A172 (cell line): ENCODE measurements around the gene MATCAP1. TPM values are rescaled to one million over a fixed set of nuclear protein-coding genes. Genes with fewer than 3 reads are reported as not detected.

Experiments used
- DNase-seq: peaks from one replicate; pipeline ENCODE4 v3.0.0-alpha.2; 2015; ENCODE audit warnings: low spot score
- total RNA-seq: library from RNA; depleted of rRNA; stranded (reverse); fragments of >200 nt; shearing (Covaris generic); gene quantifications from 2 replicates; pipeline ENCODE4 v1.2.3, GENCODE V29; 2014; rRNA removed

Gene MATCAP1
- total RNA-seq, 1 experiment from 2014 or later = 17.5 TPM

GRCh38 chr16:67128417-67128816 lies 55.3 kb downstream of the MATCAP1 start:
- no peak for DNase-seq

Other genes with a start within 250 kb of the MATCAP1 start
- 150 and 174 TPM in 2 replicates for gene CIAO2B, start 249.6 kb downstream of the MATCAP1 start, total RNA-seq
- 19.7 TPM in 2 replicates for gene CES2, start 248.4 kb downstream of the MATCAP1 start, total RNA-seq
- 0.05 and 0.17 TPM in 2 replicates for gene CES3, start 222.7 kb downstream of the MATCAP1 start, total RNA-seq
- not detected in 2 replicates for gene CES4A, start 195.4 kb downstream of the MATCAP1 start, total RNA-seq
- 72.3 and 89.4 TPM in 2 replicates for gene CBFB, start 154.8 kb downstream of the MATCAP1 start, total RNA-seq
- 21.7 and 26.4 TPM in 2 replicates for gene PHAF1, start 74.0 kb downstream of the MATCAP1 start, total RNA-seq
- 63.0 and 65.1 TPM in 2 replicates for gene B3GNT9, start 33.0 kb downstream of the MATCAP1 start, total RNA-seq
- 28.9 and 36.1 TPM in 2 replicates for gene TRADD, start 24.1 kb downstream of the MATCAP1 start, total RNA-seq
- 7.3 and 9.0 TPM in 2 replicates for gene FBXL8, start 24.0 kb downstream of the MATCAP1 start, total RNA-seq
- 5.8 and 10.9 TPM in 2 replicates for gene HSF4, start 19.2 kb downstream of the MATCAP1 start, total RNA-seq
- 11.2 and 19.6 TPM in 2 replicates for gene NOL3, start 13.4 kb downstream of the MATCAP1 start, total RNA-seq
- 0.12 and 0.50 TPM in 2 replicates for gene EXOC3L1, start 6.2 kb upstream of the MATCAP1 start, total RNA-seq
- 99.6 and 115 TPM in 2 replicates for gene E2F4, start 8.2 kb upstream of the MATCAP1 start, total RNA-seq
- 0.24 and 0.48 TPM in 2 replicates for gene ELMO3, start 15.2 kb upstream of the MATCAP1 start, total RNA-seq
- 48.0 and 59.4 TPM in 2 replicates for gene TMEM208, start 43.2 kb upstream of the MATCAP1 start, total RNA-seq
- gene FHOD1, start 63.5 kb upstream of the MATCAP1 start, total RNA-seq = 10.3 and 13.2 TPM in 2 replicates
- gene SLC9A5, start 65.0 kb upstream of the MATCAP1 start, total RNA-seq = 0.03 and 0.29 TPM in 2 replicates
- 0.14 TPM in 1 of 2 replicates, not detected in the other for gene PLEKHG4, start 95.6 kb upstream of the MATCAP1 start, total RNA-seq
- gene KCTD19, start 142.8 kb upstream of the MATCAP1 start, total RNA-seq = not detected in 2 replicates
- gene LRRC36, start 142.9 kb upstream of the MATCAP1 start, total RNA-seq = not detected in 2 replicates
- gene TPPP3, start 209.5 kb upstream of the MATCAP1 start, total RNA-seq = 0.31 TPM in 1 of 2 replicates, not detected in the other
- gene ZDHHC1, start 232.5 kb upstream of the MATCAP1 start, total RNA-seq = 18.2 and 24.3 TPM in 2 replicates
- 0.93 TPM in 1 of 2 replicates, not detected in the other for gene HSD11B2, start 247.2 kb upstream of the MATCAP1 start, total RNA-seq